Natural killer cell (primary cell): ENCODE data around the gene MED16. TPM values are rescaled to one million over a fixed set of nuclear protein-coding genes. Genes with fewer than 3 reads are reported as not detected.

Source experiments
- ATAC-seq, 3 donors: fragments of 150-1000 bp in 2 of 3; fragments of 200-7000 bp in 1 of 3; cut with Tn5 transposase; 1 replicate in 1 of 3; 2 replicates in 2 of 3; pipeline ENCODE4 v1.10.0; 2021; ENCODE audit warnings: mild to moderate bottlenecking in 2 of 3, moderate library complexity in 2 of 3
- DNase-seq, 2 donors: peaks; one replicate each; pipeline versions ENCODE4 v3.0.0 to v3.0.0-alpha.2; 2013 to 2021; ENCODE audit warnings: mixed read lengths in 1 of 2
- H3K27ac ChIP-seq: one replicate; pipeline ENCODE4 v1.5.1; 2013; ENCODE audit warnings: mild to moderate bottlenecking, low read length
- H3K27me3 ChIP-seq: one replicate; pipeline ENCODE4 v1.6.1; 2013; ENCODE audit warnings: low read length; ENCODE audit not compliant: control insufficient read depth, insufficient read depth
- H3K36me3 ChIP-seq: one replicate; pipeline ENCODE4 v1.6.1; 2013; ENCODE audit warnings: low read length; ENCODE audit not compliant: control insufficient read depth, insufficient read depth
- H3K4me1 ChIP-seq: one replicate; pipeline ENCODE4 v1.6.1; 2013; ENCODE audit warnings: low read length; ENCODE audit not compliant: control insufficient read depth, insufficient read depth
- H3K4me3 ChIP-seq: one replicate; pipeline ENCODE4 v1.5.1; 2013; ENCODE audit warnings: low read length
- H3K9me3 ChIP-seq: one replicate; pipeline ENCODE4 v1.6.1; 2013; ENCODE audit warnings: low read length; ENCODE audit not compliant: control insufficient read depth, insufficient read depth
- H3K27ac Mint-ChIP-seq, 2 donors: one replicate each; pipeline ENCODE4 v1.8.0; 2022; ENCODE audit warnings: mild to moderate bottlenecking in 2 of 2, mixed read lengths in 2 of 2, moderate library complexity in 1 of 2
- H3K27me3 Mint-ChIP-seq, 2 donors: one replicate each; pipeline ENCODE4 v1.8.0; 2022; ENCODE audit warnings: low read depth in 2 of 2, mixed read lengths in 2 of 2
- H3K36me3 Mint-ChIP-seq: one replicate; pipeline ENCODE4 v1.8.0; 2022; ENCODE audit warnings: mixed read lengths
- H3K4me1 Mint-ChIP-seq, 2 donors: one replicate each; pipeline ENCODE4 v1.8.0; 2022; ENCODE audit warnings: mixed read lengths in 2 of 2
- H3K4me3 Mint-ChIP-seq: one replicate; pipeline ENCODE4 v1.8.0; 2022; ENCODE audit warnings: mild to moderate bottlenecking, moderate library complexity, mixed read lengths
- H3K9me3 Mint-ChIP-seq, 2 donors: one replicate each; pipeline ENCODE4 v1.8.0; 2022; ENCODE audit warnings: mixed read lengths in 2 of 2
- WGBS: methylation state at CpG from one replicate; pipeline ENCODE4 v1.1.7; 2013; ENCODE audit warnings: missing lambda C conversion rate; ENCODE audit not compliant: insufficient coverage; 5-methylcytosine and 5-hydroxymethylcytosine counted together
- intact Hi-C: fragments of 100-400 bp; cut with micrococcal nuclease; formaldehyde crosslinking; loops from one replicate; pipeline ENCODE4 v1.14.2; 2022
- total RNA-seq, 4 donors: library from RNA; stranded (reverse); fragments of 120-200 nt in 1 of 4; gene quantifications; one replicate each; pipeline versions ENCODE4 v1.2.3 to v1.2.4, GENCODE V29; 2013 to 2022
- TF ChIP-seq, protein P1 (sequence below): fragments of 200-600 bp; IDR thresholded peaks from one replicate; pipeline ENCODE4 v1.8.0; 2022; ENCODE audit warnings: antibody characterized with exemption

Gene MED16
- total RNA-seq, 3 donors from 2014 or later (not counting 1 experiment from before 2014, with no cell fraction given) = 44.2 to 50.1 (median 44.7) TPM

- Histone ChIP-seq H3K27me3 (no peaks in the 10 kb centered on the region), H3K4me3 (no peak overlapping the region), H3K27ac (no peak overlapping the region), H3K4me1 (peaks cover 15% of the 10 kb centered on the region), H3K9me3 (no peaks in the 10 kb centered on the region), H3K36me3 (peaks cover 17% of the 10 kb centered on the region)
- H3K4me3 Mint-ChIP-seq = no peak overlapping the region
- H3K27me3 Mint-ChIP-seq = no peaks in the 10 kb centered on the region
- intact Hi-C loops = no loop called here
- 91% methylated on average over 29 of the region's 29 CpGs for WGBS
- H3K27ac Mint-ChIP-seq = no peak overlapping the region
- DNase-seq = no peak
- H3K9me3 Mint-ChIP-seq = no peaks in the 10 kb centered on the region
- H3K36me3 Mint-ChIP-seq = no peaks in the 10 kb centered on the region
- no peak for ATAC-seq
- TF ChIP-seq, protein P1, sequence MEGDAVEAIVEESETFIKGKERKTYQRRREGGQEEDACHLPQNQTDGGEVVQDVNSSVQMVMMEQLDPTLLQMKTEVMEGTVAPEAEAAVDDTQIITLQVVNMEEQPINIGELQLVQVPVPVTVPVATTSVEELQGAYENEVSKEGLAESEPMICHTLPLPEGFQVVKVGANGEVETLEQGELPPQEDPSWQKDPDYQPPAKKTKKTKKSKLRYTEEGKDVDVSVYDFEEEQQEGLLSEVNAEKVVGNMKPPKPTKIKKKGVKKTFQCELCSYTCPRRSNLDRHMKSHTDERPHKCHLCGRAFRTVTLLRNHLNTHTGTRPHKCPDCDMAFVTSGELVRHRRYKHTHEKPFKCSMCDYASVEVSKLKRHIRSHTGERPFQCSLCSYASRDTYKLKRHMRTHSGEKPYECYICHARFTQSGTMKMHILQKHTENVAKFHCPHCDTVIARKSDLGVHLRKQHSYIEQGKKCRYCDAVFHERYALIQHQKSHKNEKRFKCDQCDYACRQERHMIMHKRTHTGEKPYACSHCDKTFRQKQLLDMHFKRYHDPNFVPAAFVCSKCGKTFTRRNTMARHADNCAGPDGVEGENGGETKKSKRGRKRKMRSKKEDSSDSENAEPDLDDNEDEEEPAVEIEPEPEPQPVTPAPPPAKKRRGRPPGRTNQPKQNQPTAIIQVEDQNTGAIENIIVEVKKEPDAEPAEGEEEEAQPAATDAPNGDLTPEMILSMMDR = no peak
- peaks cover 0 to 9% of the 10 kb centered on the region in 2 donors for H3K4me1 Mint-ChIP-seq
These were observed 16.1 kb downstream of the MED16 start for GRCh38 chr19:876780-877314.

DNA sequence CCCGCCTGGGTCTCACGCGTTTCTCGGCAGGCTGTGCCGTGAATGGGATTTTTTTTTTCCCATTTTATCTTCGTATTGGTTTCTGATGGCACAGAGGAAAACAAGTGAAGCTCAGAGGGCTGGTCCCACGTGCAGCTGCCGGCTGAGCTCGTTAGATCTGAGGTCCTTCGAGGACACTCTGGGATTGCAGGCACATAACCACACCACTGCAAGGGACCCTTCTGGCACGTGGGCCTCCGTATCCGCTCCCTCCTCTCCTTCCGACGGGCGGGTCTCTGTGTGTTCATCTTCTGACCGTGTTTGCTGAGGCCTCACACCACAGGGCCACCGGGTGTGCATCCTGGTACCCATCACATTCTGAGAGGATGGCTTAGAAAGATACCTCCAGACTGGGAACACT is 16.9 kb downstream of the MED16 start:
- 95% methylated on average over 18 of the region's 18 CpGs for WGBS
- intact Hi-C loops = no loop called here

GRCh38 chr19:875265-875879 is 17.6 kb downstream of the MED16 start:
- Mint-ChIP-seq H3K4me1 (peaks cover 0 to 9% of the 10 kb centered on the region in 2 donors), H3K27me3 (no peaks in the 10 kb centered on the region), H3K36me3 (no peaks in the 10 kb centered on the region), H3K27ac (no peak overlapping the region), H3K9me3 (no peaks in the 10 kb centered on the region), H3K4me3 (no peak overlapping the region)
- Histone ChIP-seq H3K4me1 (peaks cover 17% of the 10 kb centered on the region), H3K4me3 (no peak overlapping the region), H3K27ac (no peak overlapping the region), H3K27me3 (no peaks in the 10 kb centered on the region), H3K9me3 (no peaks in the 10 kb centered on the region), H3K36me3 (peaks cover 7% of the 10 kb centered on the region)
- WGBS = 94% methylated on average over 26 of the region's 28 CpGs
- intact Hi-C loops = no loop called here
- TF ChIP-seq, protein P1 = no peak
- no peak for DNase-seq
- no peak for ATAC-seq

More for the DNA sequence above, 16.9 kb downstream of the MED16 start:
- H3K27ac ChIP-seq = no peak overlapping the region
- ATAC-seq (no peak), DNase-seq (no peak)
- no peaks in the 10 kb centered on the region for H3K36me3 Mint-ChIP-seq
- H3K27me3 ChIP-seq = no peaks in the 10 kb centered on the region
- H3K4me1 ChIP-seq = peaks cover 17% of the 10 kb centered on the region
- H3K4me3 ChIP-seq = no peak overlapping the region
- H3K27ac Mint-ChIP-seq = no peak overlapping the region
- no peaks in the 10 kb centered on the region for H3K27me3 Mint-ChIP-seq
- H3K9me3 Mint-ChIP-seq = no peaks in the 10 kb centered on the region
- H3K4me1 Mint-ChIP-seq = peaks cover 0 to 9% of the 10 kb centered on the region in 2 donors
- TF ChIP-seq, protein P1 = no peak
- no peaks in the 10 kb centered on the region for H3K9me3 ChIP-seq
- peaks cover 10% of the 10 kb centered on the region for H3K36me3 ChIP-seq
- no peak overlapping the region for H3K4me3 Mint-ChIP-seq
